ENCODE results near the gene ACBD6. TPM values are rescaled to one million over a fixed set of nuclear protein-coding genes. Genes with fewer than 3 reads are reported as not detected.

ACBD6 gene
- total RNA-seq, 1 donor: 54.0 TPM

DNA sequence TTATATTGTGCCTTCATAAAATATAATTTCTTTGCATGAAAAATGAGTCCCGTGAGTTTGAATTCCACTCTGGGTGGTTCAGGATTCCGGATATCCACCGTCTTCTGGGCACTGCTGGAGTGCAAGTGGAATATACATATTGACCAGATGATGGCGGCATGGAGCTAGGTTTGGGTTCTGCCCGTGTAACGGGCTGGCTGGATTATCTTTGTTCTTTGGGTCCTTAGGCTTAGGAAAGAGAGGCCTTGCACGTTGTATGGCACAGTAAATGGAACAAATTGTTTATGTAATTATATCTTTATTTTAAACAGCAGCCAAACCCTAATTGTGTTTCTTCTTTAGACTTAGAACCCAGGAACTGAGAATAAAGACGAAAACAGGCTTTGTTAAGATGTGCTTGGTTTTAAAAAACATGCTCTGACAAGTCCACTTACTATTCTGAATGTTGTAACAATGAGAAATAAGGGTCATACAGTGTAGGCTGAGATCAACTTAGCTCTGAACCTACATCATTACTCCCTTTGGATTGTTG lies 13.5 kb upstream of the ACBD6 start:
- TF ChIP-seq, protein P1, sequence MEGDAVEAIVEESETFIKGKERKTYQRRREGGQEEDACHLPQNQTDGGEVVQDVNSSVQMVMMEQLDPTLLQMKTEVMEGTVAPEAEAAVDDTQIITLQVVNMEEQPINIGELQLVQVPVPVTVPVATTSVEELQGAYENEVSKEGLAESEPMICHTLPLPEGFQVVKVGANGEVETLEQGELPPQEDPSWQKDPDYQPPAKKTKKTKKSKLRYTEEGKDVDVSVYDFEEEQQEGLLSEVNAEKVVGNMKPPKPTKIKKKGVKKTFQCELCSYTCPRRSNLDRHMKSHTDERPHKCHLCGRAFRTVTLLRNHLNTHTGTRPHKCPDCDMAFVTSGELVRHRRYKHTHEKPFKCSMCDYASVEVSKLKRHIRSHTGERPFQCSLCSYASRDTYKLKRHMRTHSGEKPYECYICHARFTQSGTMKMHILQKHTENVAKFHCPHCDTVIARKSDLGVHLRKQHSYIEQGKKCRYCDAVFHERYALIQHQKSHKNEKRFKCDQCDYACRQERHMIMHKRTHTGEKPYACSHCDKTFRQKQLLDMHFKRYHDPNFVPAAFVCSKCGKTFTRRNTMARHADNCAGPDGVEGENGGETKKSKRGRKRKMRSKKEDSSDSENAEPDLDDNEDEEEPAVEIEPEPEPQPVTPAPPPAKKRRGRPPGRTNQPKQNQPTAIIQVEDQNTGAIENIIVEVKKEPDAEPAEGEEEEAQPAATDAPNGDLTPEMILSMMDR (IDR thresholded peaks at IDR 0.05; ENCODE audit: insufficient read depth, low read length): peak; percentile 83
- DNase-seq (ENCODE audit: low read depth): peak; percentile 93
- H3K4me3 ChIP-seq (ENCODE audit: low read depth, low read length): no peak overlapping the region

- H3K4me3 ChIP-seq (ENCODE audit: low read depth, low read length): no peak overlapping the region
- TF ChIP-seq, protein P1 (IDR thresholded peaks at IDR 0.05; ENCODE audit: insufficient read depth, low read length): no peak
- DNase-seq (ENCODE audit: low read depth): no peak
Observed at GRCh38 chr1:180515364-180515763, 13.0 kb upstream of the ACBD6 start.

DNA sequence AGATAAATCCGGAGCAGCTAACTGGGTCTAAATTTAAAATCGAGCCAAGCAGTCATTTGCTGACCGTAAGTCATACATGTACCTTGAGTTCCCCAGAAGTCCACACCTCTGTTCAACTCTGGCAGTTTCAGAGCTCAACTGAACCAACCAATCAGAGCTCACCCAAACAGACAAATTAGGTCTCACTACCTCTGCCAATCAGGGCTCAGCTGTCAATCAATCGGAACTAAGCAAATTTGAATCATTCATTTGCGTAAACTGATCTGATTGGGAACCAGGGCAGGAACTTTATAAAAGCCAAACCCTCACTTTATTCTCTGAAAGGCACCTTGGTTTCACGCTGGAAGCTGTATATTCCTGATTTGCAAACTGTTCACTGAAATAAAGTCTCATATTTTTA lies 11.2 kb upstream of the ACBD6 start:
- TF ChIP-seq, protein P1 (IDR thresholded peaks at IDR 0.05; ENCODE audit: insufficient read depth, low read length): no peak
- no peak overlapping the region for H3K4me3 ChIP-seq (ENCODE audit: low read depth, low read length)
- DNase-seq (ENCODE audit: low read depth): no peak

GRCh38 chr1:180510882-180511281 lies 8.5 kb upstream of the ACBD6 start:
- TF ChIP-seq, protein P1 (IDR thresholded peaks at IDR 0.05; ENCODE audit: insufficient read depth, low read length): no peak
- DNase-seq (ENCODE audit: low read depth): no peak
- H3K4me3 ChIP-seq (ENCODE audit: low read depth, low read length): no peak overlapping the region

DNA sequence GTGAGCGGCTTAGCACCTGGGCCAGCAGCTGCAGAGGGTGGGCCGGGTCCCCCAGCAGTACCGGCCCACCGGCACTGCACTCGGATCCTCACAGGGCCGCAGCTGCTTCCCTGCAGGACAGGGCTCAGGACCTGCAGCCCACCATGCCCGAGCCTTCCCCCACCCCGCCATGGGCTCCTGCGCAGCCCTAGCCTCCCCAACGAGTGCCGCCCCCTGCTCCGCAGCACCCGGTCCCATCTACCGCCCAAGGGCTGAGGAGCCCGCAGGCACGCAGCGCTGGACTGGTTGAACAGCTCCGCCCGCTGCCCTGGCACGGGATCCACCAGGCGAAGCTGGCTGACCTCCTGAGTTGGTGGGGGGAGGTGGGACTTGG lies 6.3 kb upstream of the ACBD6 start:
- no peak for DNase-seq (ENCODE audit: low read depth)
- TF ChIP-seq, protein P1 (IDR thresholded peaks at IDR 0.05; ENCODE audit: insufficient read depth, low read length): no peak

DNA sequence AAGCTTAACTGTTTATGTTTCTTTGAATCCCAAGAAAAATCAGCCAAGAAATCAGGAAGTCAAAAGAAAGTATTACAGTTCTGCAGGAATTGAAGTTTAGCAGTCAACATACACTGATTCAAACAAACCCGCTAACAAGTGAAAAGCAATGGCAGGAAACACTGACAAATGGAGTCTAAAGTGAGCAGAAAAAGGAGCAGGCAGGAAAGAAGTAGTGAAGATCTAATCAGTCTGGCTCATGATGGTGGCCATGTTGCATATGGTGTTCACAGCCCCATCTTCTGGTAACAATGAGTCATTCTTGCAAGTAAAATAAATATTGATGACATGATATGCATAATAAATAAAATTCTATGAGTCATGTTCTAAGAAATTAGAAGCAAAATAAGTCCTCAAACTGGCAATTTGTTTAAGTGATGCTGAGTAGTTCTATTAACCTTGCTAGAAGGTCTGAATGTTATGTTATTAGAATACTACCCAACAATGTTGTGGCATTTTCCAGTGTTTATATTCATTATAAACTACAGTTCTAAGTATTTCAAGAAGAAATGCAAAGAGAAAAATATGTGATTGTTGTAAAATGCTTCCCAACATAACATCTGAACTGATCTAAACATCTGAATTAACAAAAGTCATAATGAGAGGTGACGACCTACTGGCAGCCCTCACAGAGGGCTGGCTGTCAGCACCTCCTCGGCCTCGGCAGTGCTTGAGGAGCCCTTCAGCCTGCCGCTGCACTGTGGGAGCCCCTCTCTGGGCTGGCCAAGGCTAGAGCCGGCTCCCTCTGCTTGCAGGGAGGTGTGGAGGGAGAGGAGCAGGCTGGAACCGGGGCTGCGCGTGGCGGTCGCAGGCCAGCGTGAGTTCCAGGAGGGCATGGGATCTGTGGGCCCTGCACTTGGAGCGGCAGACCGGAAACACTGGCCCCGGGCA lies 5.7 kb upstream of the ACBD6 start:
- DNase-seq (ENCODE audit: low read depth): peak; percentile 55
- no peak overlapping the region for H3K4me3 ChIP-seq (ENCODE audit: low read depth, low read length)
- TF ChIP-seq, protein P1 (IDR thresholded peaks at IDR 0.05; ENCODE audit: insufficient read depth, low read length): no peak

More for the DNA sequence above, 6.3 kb upstream of the ACBD6 start:
- H3K4me3 ChIP-seq (ENCODE audit: low read depth, low read length): no peak overlapping the region
